Uterus (tissue), 2 donors: ENCODE data around the gene RMRP.

ENCODE experiments used
- CTCF ChIP-seq, 4 experiments: fragments of 200-600 bp in 2 of 4; fragments of 450-650 bp in 2 of 4; sonication (generic) in 2 of 4; IDR thresholded peaks; one replicate each; pipeline ENCODE4 v1.5.1; 2016 to 2019; ENCODE audit warnings: antibody characterized with exemption in 4 of 4, mild to moderate bottlenecking in 2 of 4, moderate library complexity in 1 of 4
- POLR2A ChIP-seq, 2 donors: fragments of 450-650 bp; IDR thresholded peaks; one replicate each; pipeline ENCODE4 v1.6.1; 2016; ENCODE audit warnings: antibody characterized with exemption in 2 of 2, mild to moderate bottlenecking in 1 of 2, moderate library complexity in 1 of 2

GRCh38 chr9:35698231-35698630, 40.4 kb upstream of the RMRP start:
- TF ChIP-seq POLR2A (IDR thresholded peaks at IDR 0.05) (no peak), CTCF (IDR thresholded peaks at IDR 0.05) (no peak)
